Left renal cortex interstitium (tissue), 4 donors: ENCODE measurements around the gene ZNF555. TPM values are rescaled to one million over a fixed set of nuclear protein-coding genes. Genes with fewer than 3 reads are reported as not detected.

Experiments used
- DNase-seq, 4 donors: peaks; one replicate each; pipeline ENCODE4 v3.0.0-alpha.2; 2013; ENCODE audit warnings: low read depth in 4 of 4, low spot score in 2 of 4, missing footprints in 1 of 4
- polyA plus RNA-seq, 4 donors: library from polyadenylated mRNA; unstranded; fragments of 120-200 nt; gene quantifications; one replicate each; pipeline ENCODE4 v1.2.1, GENCODE V29; 2013; ENCODE audit not compliant: insufficient read length in 4 of 4

Gene ZNF555
- polyA plus RNA-seq, 4 donors = 11.0 to 14.3 (median 12.0) TPM

- DNase-seq = no peak
Measured at GRCh38 chr19:2822846-2823245, 18.4 kb upstream of the ZNF555 start.

DNA sequence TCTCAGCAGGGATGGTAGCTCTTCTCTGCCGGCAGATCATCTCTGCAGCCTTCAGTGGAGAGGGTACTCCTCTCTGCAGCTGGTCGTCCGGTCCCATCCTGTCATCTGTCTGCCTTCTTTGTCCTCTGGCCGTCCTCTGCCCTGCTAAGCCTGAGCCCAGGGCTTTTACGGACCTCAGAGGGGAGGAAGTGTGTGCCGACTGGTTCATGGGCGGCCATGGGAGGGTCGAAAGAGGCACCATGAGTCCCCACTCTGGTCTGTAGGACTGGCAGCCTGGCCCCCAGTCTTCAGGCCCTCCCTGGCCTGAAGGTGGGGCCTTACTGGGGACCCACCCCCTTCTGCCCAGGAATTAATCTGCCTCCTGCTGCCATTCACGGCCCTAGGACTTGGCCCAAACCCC lies 17.6 kb upstream of the ZNF555 start:
- no peak for DNase-seq

GRCh38 chr19:2824129-2824528 lies 17.1 kb upstream of the ZNF555 start:
- DNase-seq = no peak

- DNase-seq = no peak
Measured at GRCh38 chr19:2827022-2827421, 14.3 kb upstream of the ZNF555 start.

GRCh38 chr19:2827840-2828489 lies 13.3 kb upstream of the ZNF555 start:
- DNase-seq = no peak

- DNase-seq = no peak
Measured at GRCh38 chr19:2834294-2834871, 6.9 kb upstream of the ZNF555 start.

DNA sequence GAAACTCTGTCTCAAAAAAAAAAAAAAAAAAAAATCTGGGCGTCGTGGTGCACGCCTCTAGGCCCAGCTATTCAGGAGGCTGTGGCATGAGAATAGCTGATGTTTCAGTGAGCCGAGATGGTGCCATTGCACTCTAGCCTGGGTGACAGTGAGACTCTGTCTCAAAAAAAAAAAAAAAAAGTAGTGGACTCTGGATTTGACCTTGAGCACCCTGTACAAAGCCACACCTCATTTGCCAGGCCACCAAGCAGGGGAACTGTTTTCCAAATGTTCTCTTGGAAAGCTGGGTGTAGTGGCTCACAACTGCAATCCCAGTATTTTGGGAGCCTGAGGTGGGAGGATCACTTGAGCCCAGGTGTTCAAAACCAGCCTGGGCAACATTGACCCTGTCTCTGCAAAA lies 3.8 kb upstream of the ZNF555 start:
- no peak for DNase-seq

DNA sequence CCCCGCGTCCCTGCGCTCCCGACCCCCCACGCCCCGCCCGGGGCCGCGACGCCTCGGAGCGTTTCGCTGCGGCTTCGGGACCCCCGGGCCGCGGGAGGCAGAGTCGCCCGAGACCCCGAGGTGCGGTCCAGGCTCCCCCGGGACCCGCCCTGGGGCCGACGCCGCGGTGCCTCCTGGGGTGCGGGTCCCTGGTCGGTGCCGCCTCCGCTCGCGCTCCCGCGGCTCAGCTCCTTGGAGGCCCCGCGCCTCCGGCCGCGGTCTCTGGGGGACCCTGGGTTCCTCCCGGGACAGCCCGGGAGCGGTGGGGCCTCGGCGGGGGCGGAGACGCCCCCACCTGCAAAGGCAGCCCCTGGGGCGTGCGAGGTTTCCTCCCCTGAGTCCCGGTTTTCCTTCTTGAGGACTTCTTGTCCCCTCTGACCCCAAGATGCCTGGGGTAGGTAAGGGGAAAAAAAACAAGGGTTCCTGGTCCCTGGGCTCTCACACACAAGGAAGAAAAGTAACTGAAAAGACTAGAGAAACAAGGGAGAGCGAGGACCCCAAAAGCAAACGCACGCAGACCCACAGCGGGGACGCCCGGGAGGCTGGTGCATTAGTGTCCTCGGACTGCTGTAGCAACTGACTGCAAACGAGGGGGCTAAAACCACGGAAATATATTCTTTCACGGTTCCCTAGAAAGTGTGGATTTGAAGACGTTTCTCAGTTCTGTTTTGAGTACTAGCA lies 740 bp downstream of the ZNF555 start:
- DNase-seq = no peak

DNA sequence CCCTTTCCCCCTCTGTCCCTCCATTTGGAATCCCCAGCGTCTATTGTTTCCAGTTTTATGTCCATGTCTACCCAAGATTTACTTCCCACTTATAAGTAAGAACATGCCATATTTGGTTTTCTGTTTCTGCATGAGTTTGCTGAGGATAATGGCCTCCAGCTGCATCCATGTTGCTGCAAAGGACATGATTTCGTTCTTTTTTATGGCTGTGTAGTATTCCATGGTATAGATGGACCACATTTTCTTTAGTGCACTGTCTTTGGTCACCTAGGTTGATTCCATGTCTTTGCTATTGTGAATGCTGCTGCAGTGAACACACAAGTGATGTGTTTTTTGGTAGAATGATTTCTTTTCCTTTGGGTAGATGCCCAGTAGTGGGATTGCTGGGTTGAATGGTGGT lies 3.8 kb downstream of the ZNF555 start:
- DNase-seq = no peak

GRCh38 chr19:2846180-2846894 lies 5.1 kb downstream of the ZNF555 start:
- DNase-seq = no peak

DNA sequence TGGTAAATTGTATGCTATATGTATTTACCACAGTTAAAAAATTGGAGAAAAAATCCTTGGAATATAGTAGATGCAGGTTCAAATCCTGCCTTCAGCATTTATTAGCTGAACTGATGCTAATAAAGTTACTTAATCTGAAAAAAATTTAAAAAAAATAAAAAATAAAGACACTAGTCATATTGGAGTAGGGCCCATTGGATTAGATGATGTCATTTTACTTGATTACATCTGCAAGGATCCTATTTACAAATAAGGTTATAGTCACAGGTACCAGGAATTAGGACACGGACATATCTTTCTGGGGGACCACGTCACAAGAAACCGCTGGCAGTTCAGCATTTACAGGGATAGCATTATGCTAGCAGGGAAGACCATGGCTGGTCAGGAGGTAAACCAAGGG lies 6.2 kb downstream of the ZNF555 start:
- no peak for DNase-seq

DNA sequence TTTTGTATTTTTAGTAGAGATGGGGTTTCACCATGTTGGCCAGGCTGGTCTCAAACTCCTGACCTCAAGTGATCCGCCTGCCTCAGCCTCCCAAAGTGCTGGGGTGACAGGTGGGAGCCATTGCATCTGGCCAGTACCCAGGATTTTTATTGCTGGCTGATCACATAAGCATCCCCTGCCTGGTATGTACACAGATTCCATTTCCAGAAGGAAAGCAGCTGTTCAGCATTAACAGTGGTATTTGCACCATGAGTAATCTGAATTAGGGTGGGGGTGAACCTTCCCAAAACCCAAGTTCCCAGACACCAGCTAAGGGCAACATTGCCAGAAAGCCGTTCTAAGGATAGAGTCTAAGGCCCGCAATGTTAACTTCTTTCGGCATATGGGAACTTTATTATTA lies 7.3 kb downstream of the ZNF555 start:
- no peak for DNase-seq

DNA sequence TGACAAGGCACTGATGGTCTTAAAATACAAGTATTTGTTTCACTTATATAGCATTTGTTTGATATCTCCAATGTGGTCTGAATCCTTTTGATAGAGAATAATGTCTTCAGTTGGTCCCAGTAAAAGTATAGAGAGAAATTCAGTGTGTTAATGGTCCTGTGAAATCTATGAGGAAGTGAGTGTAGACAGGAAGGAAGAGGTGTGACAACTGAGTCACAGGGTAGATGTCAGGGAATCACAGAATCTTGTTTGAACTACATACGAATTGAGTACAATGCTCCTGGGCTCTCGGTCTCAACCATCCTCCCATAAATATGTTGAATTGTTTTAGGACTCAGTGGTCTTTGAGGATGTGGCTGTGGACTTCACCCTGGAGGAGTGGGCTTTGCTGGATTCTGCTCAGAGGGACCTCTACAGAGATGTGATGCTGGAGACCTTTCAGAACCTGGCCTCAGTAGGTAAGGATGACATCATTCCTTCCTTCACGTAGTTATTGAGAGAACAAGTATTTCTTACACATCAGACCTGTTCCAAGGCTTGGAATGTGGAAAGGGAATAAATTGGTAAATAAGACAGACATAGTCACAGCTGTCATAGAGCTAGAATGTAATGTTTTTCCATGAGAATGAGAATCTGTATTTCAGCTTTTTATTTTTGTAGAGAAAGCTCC lies 9.1 kb downstream of the ZNF555 start:
- DNase-seq = no peak

GRCh38 chr19:2852598-2852997 lies 11.3 kb downstream of the ZNF555 start:
- DNase-seq = no peak

DNA sequence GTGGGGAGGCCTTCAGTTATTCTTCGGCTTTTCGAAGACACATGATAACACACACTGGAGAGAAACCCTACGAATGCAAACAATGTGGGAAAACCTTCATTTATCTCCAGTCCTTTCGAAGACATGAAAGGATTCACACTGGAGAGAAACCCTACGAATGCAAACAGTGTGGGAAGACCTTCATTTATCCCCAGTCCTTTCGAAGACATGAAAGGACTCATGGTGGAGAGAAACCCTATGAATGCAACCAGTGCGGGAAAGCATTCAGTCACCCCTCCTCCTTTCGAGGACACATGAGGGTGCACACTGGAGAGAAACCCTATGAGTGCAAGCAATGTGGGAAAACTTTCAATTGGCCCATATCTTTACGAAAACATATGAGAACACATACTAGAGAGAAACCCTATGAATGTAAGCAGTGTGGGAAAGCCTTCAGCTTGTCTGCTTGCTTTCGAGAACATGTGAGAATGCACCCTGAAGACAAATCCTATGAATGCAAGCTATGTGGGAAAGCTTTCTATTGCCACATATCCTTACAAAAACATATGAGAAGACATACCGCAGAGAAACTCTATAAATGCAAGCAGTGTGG lies 11.8 kb downstream of the ZNF555 start:
- no peak for DNase-seq

- DNase-seq = no peak
Measured at GRCh38 chr19:2854849-2855248, 13.6 kb downstream of the ZNF555 start.

DNA sequence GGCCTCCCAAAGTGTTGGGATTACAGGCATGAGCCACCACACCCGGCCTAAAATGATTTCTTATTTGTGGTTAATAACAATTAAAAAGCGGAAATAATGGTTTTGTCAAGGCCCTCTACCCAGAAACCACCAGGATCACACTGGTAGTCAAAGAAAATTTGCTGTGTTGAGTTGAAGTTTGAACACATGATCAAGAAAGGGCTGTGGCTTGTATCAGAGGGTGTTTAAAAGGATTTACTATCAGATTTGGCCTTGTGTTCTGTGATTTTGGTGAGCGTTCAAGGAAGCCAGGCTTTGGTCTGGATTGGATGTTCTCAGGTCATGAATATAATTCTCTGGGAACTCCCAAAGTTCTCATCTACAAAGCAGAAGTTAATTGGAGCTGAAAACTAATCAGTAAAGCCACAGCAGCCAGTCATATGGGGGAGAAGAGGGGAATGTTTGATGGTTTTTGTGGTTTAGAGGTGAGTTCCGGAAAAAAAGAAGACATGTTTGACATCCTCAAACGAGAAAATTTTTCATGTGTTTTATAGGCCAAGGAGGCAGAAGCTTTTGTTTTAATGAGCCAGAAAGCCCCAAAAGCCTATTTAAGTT lies 15.3 kb downstream of the ZNF555 start:
- no peak for DNase-seq

- DNase-seq = no peak
Measured at GRCh38 chr19:2858864-2859263, 17.6 kb downstream of the ZNF555 start.

DNA sequence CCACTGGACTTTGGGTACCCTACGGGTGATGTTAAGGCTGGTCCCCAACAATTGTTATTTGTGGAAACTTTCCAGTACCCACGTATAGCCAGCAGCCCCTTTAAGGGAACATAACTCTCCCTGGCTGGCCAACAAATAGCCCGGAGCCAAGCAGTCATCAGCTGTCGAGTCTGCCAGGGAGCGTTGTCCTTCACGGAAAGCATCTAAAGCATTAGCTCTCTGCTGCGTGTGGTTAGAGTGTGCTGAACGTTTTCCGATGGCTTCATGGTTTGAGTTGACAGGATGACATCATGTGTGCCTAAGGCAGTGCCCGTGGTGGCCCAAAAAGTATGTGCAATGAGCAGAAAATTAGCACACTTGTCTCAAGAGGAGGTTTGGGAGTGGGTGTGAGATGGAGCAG lies 22.5 kb downstream of the ZNF555 start:
- DNase-seq = no peak
